C4-2B (cell line): ENCODE data around the gene SMOC2.

Experiments used
- ZFX ChIP-seq: fragments of 450-650 bp; IDR thresholded peaks from 2 replicates; pipeline ENCODE4 v1.6.1; 2017
- TF ChIP-seq, protein P1 (sequence below): fragments of 450-650 bp; conservative IDR thresholded peaks from 2 replicates; pipeline ENCODE4 v1.5.1; 2017; ENCODE audit warnings: mild to moderate bottlenecking

DNA sequence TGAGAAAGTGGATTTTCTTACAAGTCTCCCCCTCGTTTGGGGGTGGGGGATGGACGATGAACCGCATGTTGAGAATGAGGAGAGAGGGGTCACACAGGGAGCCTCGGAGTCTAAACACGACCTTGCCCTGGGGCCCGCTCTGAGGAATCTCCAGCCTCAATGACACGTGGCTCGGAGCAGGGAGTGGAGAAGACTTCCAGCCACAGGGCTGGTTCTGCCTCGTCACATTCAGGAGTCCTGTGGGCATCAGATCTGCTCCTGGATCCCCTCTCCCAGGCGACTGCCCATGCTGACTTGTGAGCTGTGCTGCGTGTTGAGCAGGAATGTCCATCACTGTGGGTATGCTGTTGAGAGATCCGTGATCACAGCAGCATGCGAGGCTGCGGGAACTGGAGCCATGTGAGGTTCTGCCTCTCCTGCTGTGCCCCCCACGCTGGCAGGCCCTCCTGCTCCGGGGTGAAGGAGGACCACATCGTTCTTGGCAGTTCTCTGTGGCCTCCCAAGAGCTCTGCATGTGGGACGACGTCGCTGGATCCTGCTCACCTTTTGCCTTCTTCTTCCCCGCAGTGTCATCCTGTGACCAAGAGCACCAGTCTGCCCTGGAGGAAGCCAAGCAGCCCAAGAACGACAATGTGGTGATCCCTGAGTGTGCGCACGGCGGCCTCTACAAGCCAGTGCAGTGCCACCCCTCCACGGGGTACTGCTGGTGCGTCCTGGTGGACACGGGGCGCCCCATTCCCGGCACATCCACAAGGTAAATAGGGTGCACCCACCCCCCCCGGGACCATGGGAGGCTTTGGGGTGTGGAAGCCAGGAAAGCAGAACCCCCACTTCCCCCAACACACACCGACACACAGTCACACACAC lies 157.5 kb downstream of the SMOC2 start:
- TF ChIP-seq, protein P1, sequence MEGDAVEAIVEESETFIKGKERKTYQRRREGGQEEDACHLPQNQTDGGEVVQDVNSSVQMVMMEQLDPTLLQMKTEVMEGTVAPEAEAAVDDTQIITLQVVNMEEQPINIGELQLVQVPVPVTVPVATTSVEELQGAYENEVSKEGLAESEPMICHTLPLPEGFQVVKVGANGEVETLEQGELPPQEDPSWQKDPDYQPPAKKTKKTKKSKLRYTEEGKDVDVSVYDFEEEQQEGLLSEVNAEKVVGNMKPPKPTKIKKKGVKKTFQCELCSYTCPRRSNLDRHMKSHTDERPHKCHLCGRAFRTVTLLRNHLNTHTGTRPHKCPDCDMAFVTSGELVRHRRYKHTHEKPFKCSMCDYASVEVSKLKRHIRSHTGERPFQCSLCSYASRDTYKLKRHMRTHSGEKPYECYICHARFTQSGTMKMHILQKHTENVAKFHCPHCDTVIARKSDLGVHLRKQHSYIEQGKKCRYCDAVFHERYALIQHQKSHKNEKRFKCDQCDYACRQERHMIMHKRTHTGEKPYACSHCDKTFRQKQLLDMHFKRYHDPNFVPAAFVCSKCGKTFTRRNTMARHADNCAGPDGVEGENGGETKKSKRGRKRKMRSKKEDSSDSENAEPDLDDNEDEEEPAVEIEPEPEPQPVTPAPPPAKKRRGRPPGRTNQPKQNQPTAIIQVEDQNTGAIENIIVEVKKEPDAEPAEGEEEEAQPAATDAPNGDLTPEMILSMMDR: no peak
- TF ChIP-seq ZFX: no peak
